Transverse colon (tissue), 4 donors: ENCODE measurements around the gene TAF11L2.

Experiments
- POLR2AphosphoS5 ChIP-seq, 3 donors: sonication (generic); formaldehyde crosslinking; IDR thresholded peaks; one replicate each; pipeline ENCODE4 v1.6.1; 2016; ENCODE audit warnings: antibody characterized with exemption in 3 of 3
- TF ChIP-seq, protein P1 (sequence below), 5 experiments: fragments of 200-600 bp in 3 of 5; fragments of 450-650 bp in 2 of 5; sonication (generic) in 3 of 5; IDR thresholded peaks; 1 replicate in 2 of 5; 2 replicates in 3 of 5; pipeline ENCODE4 v1.5.1; 2016 to 2017; ENCODE audit warnings: antibody characterized with exemption in 5 of 5, inconsistent platforms in 3 of 5, mild to moderate bottlenecking in 2 of 5, moderate library complexity in 1 of 5

DNA sequence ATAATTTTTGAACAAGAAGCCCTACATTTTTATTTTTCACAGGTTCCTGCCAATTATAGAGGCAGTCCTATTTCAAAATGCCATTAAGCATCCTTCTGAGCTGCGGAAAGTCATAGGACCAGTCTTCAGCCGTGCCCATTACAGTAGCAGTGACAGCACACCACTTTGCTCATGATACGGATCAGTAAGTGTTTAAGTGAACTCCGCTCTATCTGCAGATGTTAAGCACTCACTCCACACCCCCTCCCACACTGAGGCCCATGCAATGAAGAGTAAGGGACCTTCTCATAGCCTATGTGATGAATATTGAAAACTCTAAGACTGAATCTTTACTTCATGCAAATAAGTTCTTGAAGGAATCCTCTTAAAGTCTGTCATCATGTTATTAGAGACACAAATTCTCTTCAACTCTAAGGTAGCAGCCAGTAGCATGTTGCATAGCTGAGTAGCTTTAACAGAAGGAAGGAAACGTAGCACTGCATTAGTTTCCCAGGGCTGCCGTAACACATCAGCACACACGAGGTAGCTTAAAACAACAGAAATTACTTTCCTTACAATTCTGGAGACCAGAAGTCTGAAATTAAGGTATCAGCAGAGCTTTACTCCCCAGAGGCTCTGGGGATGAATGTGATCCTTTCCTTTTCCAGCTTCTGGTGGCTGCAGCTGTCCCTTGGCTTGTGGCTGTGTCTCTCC is 20.3 kb upstream of the TAF11L2 start:
- no peak for TF ChIP-seq POLR2AphosphoS5 (IDR thresholded peaks at IDR 0.05)
- TF ChIP-seq, protein P1, sequence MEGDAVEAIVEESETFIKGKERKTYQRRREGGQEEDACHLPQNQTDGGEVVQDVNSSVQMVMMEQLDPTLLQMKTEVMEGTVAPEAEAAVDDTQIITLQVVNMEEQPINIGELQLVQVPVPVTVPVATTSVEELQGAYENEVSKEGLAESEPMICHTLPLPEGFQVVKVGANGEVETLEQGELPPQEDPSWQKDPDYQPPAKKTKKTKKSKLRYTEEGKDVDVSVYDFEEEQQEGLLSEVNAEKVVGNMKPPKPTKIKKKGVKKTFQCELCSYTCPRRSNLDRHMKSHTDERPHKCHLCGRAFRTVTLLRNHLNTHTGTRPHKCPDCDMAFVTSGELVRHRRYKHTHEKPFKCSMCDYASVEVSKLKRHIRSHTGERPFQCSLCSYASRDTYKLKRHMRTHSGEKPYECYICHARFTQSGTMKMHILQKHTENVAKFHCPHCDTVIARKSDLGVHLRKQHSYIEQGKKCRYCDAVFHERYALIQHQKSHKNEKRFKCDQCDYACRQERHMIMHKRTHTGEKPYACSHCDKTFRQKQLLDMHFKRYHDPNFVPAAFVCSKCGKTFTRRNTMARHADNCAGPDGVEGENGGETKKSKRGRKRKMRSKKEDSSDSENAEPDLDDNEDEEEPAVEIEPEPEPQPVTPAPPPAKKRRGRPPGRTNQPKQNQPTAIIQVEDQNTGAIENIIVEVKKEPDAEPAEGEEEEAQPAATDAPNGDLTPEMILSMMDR (IDR thresholded peaks at IDR 0.05): no peak
